Measurements from ENCODE around the gene DDA1.
A peak's percentile ranks its signal among the peaks of the same experiment; 100 is the strongest.

The DDA1 gene

GRCh38 chr19:17275441-17276175 is 33.8 kb upstream of the DDA1 start:
- TF ChIP-seq ZBTB7A (IDR thresholded peaks at IDR 0.05; ENCODE audit: low read depth) (no peak), FOXM1 (IDR thresholded peaks at IDR 0.05; ENCODE audit: borderline replicate concordance, low read depth) (no peak), EGR1 (IDR thresholded peaks at IDR 0.05) (no peak), NFIC (IDR thresholded peaks at IDR 0.05) (no peak), TCF12 (IDR thresholded peaks at IDR 0.05; ENCODE audit: low read depth) (no peak)

DNA sequence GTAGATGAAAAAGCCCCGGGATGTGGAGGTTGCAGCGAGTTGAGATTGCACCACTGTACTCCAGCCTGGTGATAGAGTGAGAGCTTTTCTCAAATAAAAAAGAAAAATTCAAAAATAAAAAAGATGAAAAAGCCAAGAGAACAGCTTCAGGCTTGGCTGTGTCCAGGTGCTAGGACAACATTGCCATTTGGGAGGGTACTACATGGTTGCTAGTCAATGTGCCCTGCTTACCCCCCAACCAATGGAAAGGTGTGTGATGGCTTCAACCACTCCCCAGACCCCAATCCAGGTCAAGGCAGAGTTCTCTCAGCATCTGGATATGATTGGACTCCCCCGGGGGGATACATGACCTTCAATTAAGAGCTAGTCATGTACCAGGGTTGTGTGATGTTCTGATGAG is 29.9 kb upstream of the DDA1 start:
- TF ChIP-seq FOXM1 (IDR thresholded peaks at IDR 0.05; ENCODE audit: borderline replicate concordance, low read depth) (no peak), RAD21 (IDR thresholded peaks at IDR 0.05; ENCODE audit: low read depth) (no peak), TAF1 (IDR thresholded peaks at IDR 0.05; ENCODE audit: low read depth) (no peak), CREB1 (IDR thresholded peaks at IDR 0.05; ENCODE audit: low read depth) (no peak), CEBPB (IDR thresholded peaks at IDR 0.05) (no peak), MAX (IDR thresholded peaks at IDR 0.05) (no peak), YY1 (IDR thresholded peaks at IDR 0.05; ENCODE audit: low read depth) (no peak), EP300 (IDR thresholded peaks at IDR 0.05; ENCODE audit: borderline replicate concordance) (no peak), TCF12 (IDR thresholded peaks at IDR 0.05; ENCODE audit: low read depth) (no peak), ZBTB7A (IDR thresholded peaks at IDR 0.05; ENCODE audit: low read depth) (no peak), NFIC (IDR thresholded peaks at IDR 0.05) (no peak), EGR1 (IDR thresholded peaks at IDR 0.05) (no peak), TEAD4 (IDR thresholded peaks at IDR 0.05) (no peak)
- TF ChIP-seq, protein P1, sequence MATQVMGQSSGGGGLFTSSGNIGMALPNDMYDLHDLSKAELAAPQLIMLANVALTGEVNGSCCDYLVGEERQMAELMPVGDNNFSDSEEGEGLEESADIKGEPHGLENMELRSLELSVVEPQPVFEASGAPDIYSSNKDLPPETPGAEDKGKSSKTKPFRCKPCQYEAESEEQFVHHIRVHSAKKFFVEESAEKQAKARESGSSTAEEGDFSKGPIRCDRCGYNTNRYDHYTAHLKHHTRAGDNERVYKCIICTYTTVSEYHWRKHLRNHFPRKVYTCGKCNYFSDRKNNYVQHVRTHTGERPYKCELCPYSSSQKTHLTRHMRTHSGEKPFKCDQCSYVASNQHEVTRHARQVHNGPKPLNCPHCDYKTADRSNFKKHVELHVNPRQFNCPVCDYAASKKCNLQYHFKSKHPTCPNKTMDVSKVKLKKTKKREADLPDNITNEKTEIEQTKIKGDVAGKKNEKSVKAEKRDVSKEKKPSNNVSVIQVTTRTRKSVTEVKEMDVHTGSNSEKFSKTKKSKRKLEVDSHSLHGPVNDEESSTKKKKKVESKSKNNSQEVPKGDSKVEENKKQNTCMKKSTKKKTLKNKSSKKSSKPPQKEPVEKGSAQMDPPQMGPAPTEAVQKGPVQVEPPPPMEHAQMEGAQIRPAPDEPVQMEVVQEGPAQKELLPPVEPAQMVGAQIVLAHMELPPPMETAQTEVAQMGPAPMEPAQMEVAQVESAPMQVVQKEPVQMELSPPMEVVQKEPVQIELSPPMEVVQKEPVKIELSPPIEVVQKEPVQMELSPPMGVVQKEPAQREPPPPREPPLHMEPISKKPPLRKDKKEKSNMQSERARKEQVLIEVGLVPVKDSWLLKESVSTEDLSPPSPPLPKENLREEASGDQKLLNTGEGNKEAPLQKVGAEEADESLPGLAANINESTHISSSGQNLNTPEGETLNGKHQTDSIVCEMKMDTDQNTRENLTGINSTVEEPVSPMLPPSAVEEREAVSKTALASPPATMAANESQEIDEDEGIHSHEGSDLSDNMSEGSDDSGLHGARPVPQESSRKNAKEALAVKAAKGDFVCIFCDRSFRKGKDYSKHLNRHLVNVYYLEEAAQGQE (IDR thresholded peaks at IDR 0.05; ENCODE audit: low read depth): no peak
- TF ChIP-seq, protein P2, sequence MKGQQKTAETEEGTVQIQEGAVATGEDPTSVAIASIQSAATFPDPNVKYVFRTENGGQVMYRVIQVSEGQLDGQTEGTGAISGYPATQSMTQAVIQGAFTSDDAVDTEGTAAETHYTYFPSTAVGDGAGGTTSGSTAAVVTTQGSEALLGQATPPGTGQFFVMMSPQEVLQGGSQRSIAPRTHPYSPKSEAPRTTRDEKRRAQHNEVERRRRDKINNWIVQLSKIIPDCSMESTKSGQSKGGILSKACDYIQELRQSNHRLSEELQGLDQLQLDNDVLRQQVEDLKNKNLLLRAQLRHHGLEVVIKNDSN (IDR thresholded peaks at IDR 0.05): no peak

GRCh38 chr19:17281391-17282304 is 27.7 kb upstream of the DDA1 start, which contains the start of gene ANKLE1:
Gene ANKLE1, plus strand, starts transcription at chr19:17281901. Its CDS starts 20 bp downstream, at chr19:17281921.
- TF ChIP-seq NFIC (IDR thresholded peaks at IDR 0.05): no peak
- no peak for TF ChIP-seq MAX (IDR thresholded peaks at IDR 0.05)
- TF ChIP-seq, protein P2 (IDR thresholded peaks at IDR 0.05): no peak
- TF ChIP-seq TCF12 (IDR thresholded peaks at IDR 0.05; ENCODE audit: low read depth): no peak
- no peak for TF ChIP-seq RAD21 (IDR thresholded peaks at IDR 0.05; ENCODE audit: low read depth)
- TF ChIP-seq CREB1 (IDR thresholded peaks at IDR 0.05; ENCODE audit: low read depth): no peak
- TF ChIP-seq CEBPB (IDR thresholded peaks at IDR 0.05): no peak
- no peak; the same call in 1 of the 2 replicates for TF ChIP-seq ZBTB7A (IDR thresholded peaks at IDR 0.05; ENCODE audit: low read depth)
- no peak for TF ChIP-seq TEAD4 (IDR thresholded peaks at IDR 0.05)
- TF ChIP-seq EGR1 (IDR thresholded peaks at IDR 0.05): no peak
- TF ChIP-seq YY1 (IDR thresholded peaks at IDR 0.05; ENCODE audit: low read depth): no peak
- TF ChIP-seq FOXM1 (IDR thresholded peaks at IDR 0.05; ENCODE audit: borderline replicate concordance, low read depth): no peak
- no peak for TF ChIP-seq TAF1 (IDR thresholded peaks at IDR 0.05; ENCODE audit: low read depth)
- no peak for TF ChIP-seq EP300 (IDR thresholded peaks at IDR 0.05; ENCODE audit: borderline replicate concordance)

- TF ChIP-seq, protein P1 (IDR thresholded peaks at IDR 0.05; ENCODE audit: low read depth): no peak
- TF ChIP-seq TEAD4 (IDR thresholded peaks at IDR 0.05) (no peak), CEBPB (IDR thresholded peaks at IDR 0.05) (no peak), TCF12 (IDR thresholded peaks at IDR 0.05; ENCODE audit: low read depth) (peak; percentile 47; the same call in 1 of the 2 replicates), ZBTB7A (IDR thresholded peaks at IDR 0.05; ENCODE audit: low read depth) (no peak), EGR1 (IDR thresholded peaks at IDR 0.05) (no peak), YY1 (IDR thresholded peaks at IDR 0.05; ENCODE audit: low read depth) (no peak), FOXM1 (IDR thresholded peaks at IDR 0.05; ENCODE audit: borderline replicate concordance, low read depth) (no peak), RAD21 (IDR thresholded peaks at IDR 0.05; ENCODE audit: low read depth) (peak; percentile 91), NFIC (IDR thresholded peaks at IDR 0.05) (no peak), EP300 (IDR thresholded peaks at IDR 0.05; ENCODE audit: borderline replicate concordance) (no peak), MAX (IDR thresholded peaks at IDR 0.05) (peak; percentile 98), TAF1 (IDR thresholded peaks at IDR 0.05; ENCODE audit: low read depth) (no peak), CREB1 (IDR thresholded peaks at IDR 0.05; ENCODE audit: low read depth) (no peak)
- TF ChIP-seq, protein P2 (IDR thresholded peaks at IDR 0.05): peak; percentile 33; the same call in 1 of the 2 replicates
Measured at GRCh38 chr19:17282488-17283125, 26.8 kb upstream of the DDA1 start.
